GM23338 (cell line): Measurements from ENCODE around the gene CYP2W1.

Source experiments
- EZH2 ChIP-seq: fragments of 200-600 bp; sonication (generic); IDR thresholded peaks from one replicate; pipeline ENCODE4 v1.8.0; 2017; ENCODE audit warnings: antibody characterized with exemption, mild to moderate bottlenecking, low read depth; ENCODE audit not compliant: unreplicated experiment
- EZH2phosphoT487 ChIP-seq: fragments of 200-600 bp; sonication (generic); IDR thresholded peaks from one replicate; pipeline ENCODE4 v1.8.1; 2018; ENCODE audit warnings: antibody characterized with exemption; ENCODE audit not compliant: unreplicated experiment
- JUNB ChIP-seq: IDR thresholded peaks from one replicate; pipeline ENCODE4 v1.6.1; 2016; ENCODE audit warnings: antibody characterized with exemption; ENCODE audit not compliant: unreplicated experiment
- POLR2AphosphoS5 ChIP-seq: IDR thresholded peaks from 2 replicates; pipeline ENCODE4 v1.6.1; 2016; ENCODE audit warnings: antibody characterized with exemption, low read depth
- ZNF114 ChIP-seq: fragments of 250-450 bp; sonication (Bioruptor Pico); IDR thresholded peaks from 2 replicates; pipeline ENCODE4 v1.5.0; 2020; ENCODE audit warnings: mild to moderate bottlenecking, moderate library complexity
- ZNF462 ChIP-seq: fragments of 250-450 bp; sonication (Bioruptor Pico); IDR thresholded peaks from 2 replicates; pipeline ENCODE4 v1.5.0; 2020; ENCODE audit warnings: mild to moderate bottlenecking, moderate library complexity
- TF ChIP-seq, protein P1 (sequence below), 2 experiments: fragments of 200-600 bp in 1 of 2; sonication (generic) in 1 of 2; conservative IDR thresholded peaks; 2 replicates each; pipeline versions ENCODE4 v1.5.1 to v1.6.1; 2016 to 2017; ENCODE audit warnings: antibody characterized with exemption in 2 of 2, low read depth in 2 of 2, mild to moderate bottlenecking in 2 of 2, moderate library complexity in 1 of 2
- TF ChIP-seq, protein P2 (sequence below): IDR thresholded peaks from one replicate; pipeline ENCODE4 v1.6.1; 2018; ENCODE audit warnings: antibody characterized with exemption; ENCODE audit not compliant: unreplicated experiment

GRCh38 chr7:986766-987751 lies 4.1 kb downstream of the CYP2W1 start:
- TF ChIP-seq, protein P1, sequence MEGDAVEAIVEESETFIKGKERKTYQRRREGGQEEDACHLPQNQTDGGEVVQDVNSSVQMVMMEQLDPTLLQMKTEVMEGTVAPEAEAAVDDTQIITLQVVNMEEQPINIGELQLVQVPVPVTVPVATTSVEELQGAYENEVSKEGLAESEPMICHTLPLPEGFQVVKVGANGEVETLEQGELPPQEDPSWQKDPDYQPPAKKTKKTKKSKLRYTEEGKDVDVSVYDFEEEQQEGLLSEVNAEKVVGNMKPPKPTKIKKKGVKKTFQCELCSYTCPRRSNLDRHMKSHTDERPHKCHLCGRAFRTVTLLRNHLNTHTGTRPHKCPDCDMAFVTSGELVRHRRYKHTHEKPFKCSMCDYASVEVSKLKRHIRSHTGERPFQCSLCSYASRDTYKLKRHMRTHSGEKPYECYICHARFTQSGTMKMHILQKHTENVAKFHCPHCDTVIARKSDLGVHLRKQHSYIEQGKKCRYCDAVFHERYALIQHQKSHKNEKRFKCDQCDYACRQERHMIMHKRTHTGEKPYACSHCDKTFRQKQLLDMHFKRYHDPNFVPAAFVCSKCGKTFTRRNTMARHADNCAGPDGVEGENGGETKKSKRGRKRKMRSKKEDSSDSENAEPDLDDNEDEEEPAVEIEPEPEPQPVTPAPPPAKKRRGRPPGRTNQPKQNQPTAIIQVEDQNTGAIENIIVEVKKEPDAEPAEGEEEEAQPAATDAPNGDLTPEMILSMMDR (conservative IDR thresholded peaks at IDR 0.05; ENCODE audit: low read depth in 2 of 2) = no peak
- TF ChIP-seq EZH2 (no peak), POLR2AphosphoS5 (no peak), ZNF462 (no peak), EZH2phosphoT487 (no peak), JUNB (no peak), ZNF114 (CRISPR knock-in tag) (no peak)
- TF ChIP-seq, protein P2, sequence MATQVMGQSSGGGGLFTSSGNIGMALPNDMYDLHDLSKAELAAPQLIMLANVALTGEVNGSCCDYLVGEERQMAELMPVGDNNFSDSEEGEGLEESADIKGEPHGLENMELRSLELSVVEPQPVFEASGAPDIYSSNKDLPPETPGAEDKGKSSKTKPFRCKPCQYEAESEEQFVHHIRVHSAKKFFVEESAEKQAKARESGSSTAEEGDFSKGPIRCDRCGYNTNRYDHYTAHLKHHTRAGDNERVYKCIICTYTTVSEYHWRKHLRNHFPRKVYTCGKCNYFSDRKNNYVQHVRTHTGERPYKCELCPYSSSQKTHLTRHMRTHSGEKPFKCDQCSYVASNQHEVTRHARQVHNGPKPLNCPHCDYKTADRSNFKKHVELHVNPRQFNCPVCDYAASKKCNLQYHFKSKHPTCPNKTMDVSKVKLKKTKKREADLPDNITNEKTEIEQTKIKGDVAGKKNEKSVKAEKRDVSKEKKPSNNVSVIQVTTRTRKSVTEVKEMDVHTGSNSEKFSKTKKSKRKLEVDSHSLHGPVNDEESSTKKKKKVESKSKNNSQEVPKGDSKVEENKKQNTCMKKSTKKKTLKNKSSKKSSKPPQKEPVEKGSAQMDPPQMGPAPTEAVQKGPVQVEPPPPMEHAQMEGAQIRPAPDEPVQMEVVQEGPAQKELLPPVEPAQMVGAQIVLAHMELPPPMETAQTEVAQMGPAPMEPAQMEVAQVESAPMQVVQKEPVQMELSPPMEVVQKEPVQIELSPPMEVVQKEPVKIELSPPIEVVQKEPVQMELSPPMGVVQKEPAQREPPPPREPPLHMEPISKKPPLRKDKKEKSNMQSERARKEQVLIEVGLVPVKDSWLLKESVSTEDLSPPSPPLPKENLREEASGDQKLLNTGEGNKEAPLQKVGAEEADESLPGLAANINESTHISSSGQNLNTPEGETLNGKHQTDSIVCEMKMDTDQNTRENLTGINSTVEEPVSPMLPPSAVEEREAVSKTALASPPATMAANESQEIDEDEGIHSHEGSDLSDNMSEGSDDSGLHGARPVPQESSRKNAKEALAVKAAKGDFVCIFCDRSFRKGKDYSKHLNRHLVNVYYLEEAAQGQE = no peak
